HepG2 (cell line): Measurements from ENCODE around the gene FUT1. TPM values are rescaled to one million over a fixed set of nuclear protein-coding genes. Genes with fewer than 3 reads are reported as not detected.

Experiments used
- ASH2L ChIP-seq: fragments of 300-600, 200-600 bp; sonication (generic); IDR thresholded peaks from 2 replicates; pipeline ENCODE4 v1.7.0; 2017; ENCODE audit warnings: low read depth, mild to moderate bottlenecking, moderate library complexity, mixed read lengths, low read length; ENCODE audit not compliant: insufficient read length
- BHLHE40 ChIP-seq: IDR thresholded peaks from 2 replicates; pipeline ENCODE4 v1.6.1; 2011; ENCODE audit warnings: low read length, improper control_type of control experiment
- ERF ChIP-seq: IDR thresholded peaks from 2 replicates; pipeline ENCODE4 v1.6.1; 2018; ENCODE audit warnings: missing biosample characterization, missing genetic modification reagents
- HNF1B ChIP-seq: sonication (generic); formaldehyde crosslinking; IDR thresholded peaks from 2 replicates; pipeline ENCODE4 v1.5.1; 2020; ENCODE audit warnings: mild to moderate bottlenecking, moderate library complexity, missing genetic modification reagents
- HNF4G ChIP-seq, 2 experiments: sonication (generic) in 1 of 2; formaldehyde crosslinking in 1 of 2; IDR thresholded peaks; 2 replicates each; pipeline versions ENCODE4 v1.4.0 to v1.6.1; 2011 to 2020; ENCODE audit warnings: borderline replicate concordance in 2 of 2, low read depth in 2 of 2, mild to moderate bottlenecking in 2 of 2, low read length in 1 of 2, missing genetic modification reagents in 1 of 2, moderate library complexity in 1 of 2
- MAFF ChIP-seq: IDR thresholded peaks from 2 replicates; pipeline ENCODE4 v1.6.1; 2011; ENCODE audit warnings: low read depth, low read length, improper control_type of control experiment
- MED13 ChIP-seq: sonication (generic); formaldehyde crosslinking; IDR thresholded peaks from 2 replicates; pipeline ENCODE4 v1.5.0; 2020; ENCODE audit warnings: missing genetic modification reagents
- MTA3 ChIP-seq: sonication (generic); formaldehyde crosslinking; IDR thresholded peaks from 2 replicates; pipeline ENCODE4 v1.4.0; 2020; ENCODE audit warnings: missing genetic modification reagents
- NONO ChIP-seq, 2 experiments: fragments of 450-650 bp in 1 of 2; sonication (generic) in 1 of 2; formaldehyde crosslinking in 1 of 2; IDR thresholded peaks in 1 of 2; conservative IDR thresholded peaks in 1 of 2; 2 replicates each; pipeline versions ENCODE4 v1.6.1 to v1.8.0; 2017 to 2022; ENCODE audit warnings: mild to moderate bottlenecking in 1 of 2, missing genetic modification reagents in 1 of 2, moderate library complexity in 1 of 2
- PTBP1 ChIP-seq: fragments of 200-400 bp; formaldehyde crosslinking; IDR thresholded peaks from 2 replicates; pipeline ENCODE4 v1.6.1; 2018; ENCODE audit warnings: low read length, low read depth; ENCODE audit not compliant: poor library complexity, severe bottlenecking
- RCOR2 ChIP-seq: IDR thresholded peaks from 2 replicates; pipeline ENCODE4 v1.6.1; 2016; ENCODE audit warnings: missing biosample characterization, missing genetic modification reagents
- SOX6 ChIP-seq, 2 experiments: fragments of 450-650 bp in 1 of 2; sonication (generic) in 1 of 2; formaldehyde crosslinking in 1 of 2; IDR thresholded peaks; 2 replicates each; pipeline versions ENCODE4 v1.4.0 to v1.6.1; 2017 to 2020; ENCODE audit warnings: antibody characterized with exemption in 1 of 2, mild to moderate bottlenecking in 1 of 2, missing genetic modification reagents in 1 of 2
- TEF ChIP-seq: sonication (generic); formaldehyde crosslinking; IDR thresholded peaks from 2 replicates; pipeline ENCODE4 v1.5.0; 2020; ENCODE audit warnings: missing genetic modification reagents
- U2AF2 ChIP-seq: fragments of 200-400 bp; formaldehyde crosslinking; IDR thresholded peaks from 2 replicates; pipeline ENCODE4 v1.6.1; 2017; ENCODE audit warnings: low read depth, mild to moderate bottlenecking, low read length
- XBP1 ChIP-seq: sonication (generic); formaldehyde crosslinking; IDR thresholded peaks from 2 replicates; pipeline ENCODE4 v1.5.0; 2020; ENCODE audit warnings: missing genetic modification reagents
- ZFP36L1 ChIP-seq: sonication (generic); formaldehyde crosslinking; IDR thresholded peaks from 2 replicates; pipeline ENCODE4 v1.8.0; 2022; ENCODE audit warnings: mild to moderate bottlenecking, missing genetic modification reagents, moderate library complexity
- ZNF18 ChIP-seq: sonication (generic); formaldehyde crosslinking; IDR thresholded peaks from 2 replicates; pipeline ENCODE4 v1.8.0; 2022; ENCODE audit warnings: mild to moderate bottlenecking, missing genetic modification reagents; ENCODE audit not compliant: insufficient replicate concordance
- ZNF274 ChIP-seq: sonication (generic); formaldehyde crosslinking; IDR thresholded peaks from 2 replicates; pipeline ENCODE4 v1.5.1; 2020; ENCODE audit warnings: mild to moderate bottlenecking, missing genetic modification reagents
- ZNF484 ChIP-seq: sonication (generic); formaldehyde crosslinking; IDR thresholded peaks from 2 replicates; pipeline ENCODE4 v1.5.1; 2020; ENCODE audit warnings: mild to moderate bottlenecking, low read depth, missing genetic modification reagents, borderline replicate concordance
- polyA plus RNA-seq, 8 experiments: library from polyadenylated mRNA; depleted of rRNA in 3 of 8; stranded (reverse) in 7 of 8; unstranded in 1 of 8; fragments of >200 nt; fragmentation: Illumina TruSeq in 4 of 8; extraction: Trizol in 4 of 8; gene quantifications; 2 replicates each; pipeline versions ENCODE4 v1.2.1 to v1.2.3, GENCODE V29; 2011 to 2016; ENCODE audit warnings: low read depth in 4 of 8, missing spikeins in 1 of 8, mixed read lengths in 1 of 8; ENCODE audit not compliant: insufficient read depth in 1 of 8
- total RNA-seq, 5 experiments: library from RNA; depleted of rRNA; stranded (reverse); fragments of >200 nt; fragmentation: Illumina TruSeq; extraction: Trizol; gene quantifications; 2 replicates each; pipeline ENCODE4 v1.2.3, GENCODE V29; 2016; ENCODE audit warnings: low read depth in 1 of 5
- TF ChIP-seq, protein P1 (sequence below): sonication (generic); formaldehyde crosslinking; IDR thresholded peaks from 2 replicates; pipeline ENCODE4 v1.8.1; 2023; ENCODE audit warnings: mild to moderate bottlenecking, inconsistent platforms, moderate library complexity, missing genetic modification reagents, borderline replicate concordance
- TF ChIP-seq, protein P2 (sequence below): sonication (generic); formaldehyde crosslinking; IDR thresholded peaks from 2 replicates; pipeline ENCODE4 v1.5.1; 2020; ENCODE audit warnings: missing genetic modification reagents, mild to moderate bottlenecking, borderline replicate concordance

The FUT1 gene
- total and polyA plus RNA-seq, 2 of the 13 experiments (the other 11 are each of a cell fraction or from before 2014, with no cell fraction given): 0.07 to 1.1 TPM

DNA sequence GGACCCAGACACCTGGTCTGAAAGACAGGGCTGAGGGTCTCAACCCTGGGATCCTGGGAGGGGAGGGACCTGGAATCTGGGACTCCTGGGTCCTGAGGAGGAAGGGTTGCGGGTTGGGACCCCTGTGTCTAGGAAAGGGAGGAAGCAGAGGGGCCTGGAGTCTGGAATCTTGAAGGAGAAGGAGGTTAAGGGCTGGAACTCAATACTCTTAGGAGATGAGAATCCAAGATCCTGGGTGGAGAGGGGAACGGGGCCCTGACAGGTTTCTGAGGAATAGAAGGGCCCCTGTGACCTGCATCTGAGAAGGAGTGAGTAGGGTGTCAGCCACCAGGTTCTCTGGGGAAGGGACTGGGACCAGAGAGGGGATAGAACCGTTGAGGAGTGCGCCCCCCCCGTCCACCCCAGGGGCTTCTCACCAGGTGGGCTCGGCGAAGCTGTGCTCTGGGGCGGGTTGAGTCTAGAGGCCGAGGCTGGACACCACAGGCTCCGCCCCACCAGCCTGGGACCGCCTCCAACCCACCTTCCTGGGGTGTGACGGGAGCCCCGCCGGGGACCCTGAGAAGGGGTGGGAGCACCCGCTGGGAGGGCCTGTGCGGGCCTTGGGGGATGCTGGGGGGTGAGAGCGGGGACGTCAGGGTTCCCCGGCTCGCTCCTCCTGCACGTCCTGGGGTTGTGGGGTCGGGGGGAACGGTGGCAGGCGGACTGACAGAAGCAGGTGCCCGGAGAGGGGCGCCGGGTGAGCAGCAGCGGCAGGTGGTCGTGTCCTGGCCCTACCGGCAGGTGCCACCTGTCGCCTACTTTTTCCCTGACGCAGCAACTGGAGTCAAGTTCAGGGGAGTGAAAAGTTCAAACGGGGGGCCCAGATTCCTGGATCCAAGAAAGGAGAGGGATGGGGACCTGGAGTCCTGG lies 32.9 kb downstream of the FUT1 start, which contains the start of gene MAMSTR (continued):
- TF ChIP-seq ZNF18 (peak; percentile 51), BHLHE40 (no peak), ASH2L (no peak), U2AF2 (no peak), XBP1 (CRISPR knock-in tag) (no peak), HNF1B (CRISPR knock-in tag) (no peak), NONO (IDR thresholded peaks at IDR 0.05) (no peak), NONO (CRISPR knock-in tag; conservative IDR thresholded peaks at IDR 0.05) (no peak), ZNF274 (CRISPR knock-in tag) (no peak), MAFF (peak; percentile 25; the same call in 1 of the 2 replicates), ERF (no peak), MED13 (no peak), ZFP36L1 (CRISPR knock-in tag) (no peak), HNF4G (IDR thresholded peaks at IDR 0.05; ENCODE audit: borderline replicate concordance, low read depth, low read length) (no peak), HNF4G (CRISPR knock-in tag; IDR thresholded peaks at IDR 0.05; ENCODE audit: borderline replicate concordance, low read depth) (no peak), MTA3 (CRISPR knock-in tag) (no peak), TEF (no peak), SOX6 (IDR thresholded peaks at IDR 0.05) (no peak), SOX6 (CRISPR knock-in tag; IDR thresholded peaks at IDR 0.05) (no peak), ZNF484 (no peak), PTBP1 (no peak), RCOR2 (no peak)
- TF ChIP-seq, protein P1, sequence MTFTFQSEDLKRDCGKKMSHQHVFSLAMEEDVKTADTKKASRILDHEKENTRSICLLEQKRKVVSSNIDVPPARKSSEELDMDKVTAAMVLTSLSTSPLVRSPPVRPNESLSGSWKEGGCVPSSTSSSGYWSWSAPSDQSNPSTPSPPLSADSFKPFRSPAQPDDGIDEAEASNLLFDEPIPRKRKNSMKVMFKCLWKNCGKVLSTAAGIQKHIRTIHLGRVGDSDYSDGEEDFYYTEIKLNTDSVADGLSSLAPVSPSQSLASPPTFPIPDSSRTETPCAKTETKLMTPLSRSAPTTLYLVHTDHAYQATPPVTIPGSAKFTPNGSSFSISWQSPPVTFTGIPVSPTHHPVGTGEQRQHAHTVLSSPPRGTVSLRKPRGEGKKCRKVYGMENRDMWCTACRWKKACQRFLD: no peak
- TF ChIP-seq, protein P2, sequence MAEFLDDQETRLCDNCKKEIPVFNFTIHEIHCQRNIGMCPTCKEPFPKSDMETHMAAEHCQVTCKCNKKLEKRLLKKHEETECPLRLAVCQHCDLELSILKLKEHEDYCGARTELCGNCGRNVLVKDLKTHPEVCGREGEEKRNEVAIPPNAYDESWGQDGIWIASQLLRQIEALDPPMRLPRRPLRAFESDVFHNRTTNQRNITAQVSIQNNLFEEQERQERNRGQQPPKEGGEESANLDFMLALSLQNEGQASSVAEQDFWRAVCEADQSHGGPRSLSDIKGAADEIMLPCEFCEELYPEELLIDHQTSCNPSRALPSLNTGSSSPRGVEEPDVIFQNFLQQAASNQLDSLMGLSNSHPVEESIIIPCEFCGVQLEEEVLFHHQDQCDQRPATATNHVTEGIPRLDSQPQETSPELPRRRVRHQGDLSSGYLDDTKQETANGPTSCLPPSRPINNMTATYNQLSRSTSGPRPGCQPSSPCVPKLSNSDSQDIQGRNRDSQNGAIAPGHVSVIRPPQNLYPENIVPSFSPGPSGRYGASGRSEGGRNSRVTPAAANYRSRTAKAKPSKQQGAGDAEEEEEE: no peak
